Erythroblast (primary cell): Measurements from ENCODE around the gene SNX24.

Experiments
- GATA1 ChIP-seq: IDR thresholded peaks from 2 replicates; pipeline ENCODE4 v1.6.1; 2011; ENCODE audit warnings: low read depth, mild to moderate bottlenecking, control low read depth, low read length, moderate library complexity
- POLR2A ChIP-seq: IDR thresholded peaks from 2 replicates; pipeline ENCODE4 v1.6.1; 2011; ENCODE audit warnings: mild to moderate bottlenecking, low read length

DNA sequence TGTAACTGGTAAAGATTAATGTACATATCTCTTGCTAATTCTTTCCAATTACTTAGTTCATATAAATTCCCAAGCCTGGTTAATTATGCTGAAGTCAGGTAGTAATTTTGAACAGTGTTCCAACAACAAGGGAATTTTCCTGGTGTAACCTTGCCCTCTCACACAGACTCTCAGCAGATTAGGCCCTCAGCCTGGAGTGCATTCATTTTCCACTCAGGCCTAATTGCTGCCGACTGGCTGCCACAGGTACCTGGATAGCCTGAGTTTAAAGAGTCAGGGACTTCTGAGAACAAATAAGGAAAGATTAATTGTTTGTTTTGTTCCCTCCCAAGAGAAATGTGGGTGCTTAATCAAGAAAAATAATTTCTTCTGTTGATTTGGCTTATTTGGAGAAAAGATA is 119.7 kb downstream of the SNX24 start:
- TF ChIP-seq POLR2A (no peak), GATA1 (no peak)
